ENCODE measurements around the gene TAS2R31. TPM values are rescaled to one million over a fixed set of nuclear protein-coding genes. Genes with fewer than 3 reads are reported as not detected.
"Not testable (repeated sequence)": the region's sequence is repeated elsewhere in the genome, so short reads cannot be mapped to it uniquely, and the experiment has no call there.

The TAS2R31 gene
- total and polyA plus RNA-seq, 8 donors = 0.33 to 27.2 (median 13.7) TPM; not detected in 4

GRCh38 chr12:11039171-11039570, 8.0 kb upstream of the TAS2R31 start:
- TF ChIP-seq EP300 (IDR thresholded peaks at IDR 0.05) = no peak
- no peak for TF ChIP-seq POLR2A (IDR thresholded peaks at IDR 0.05)
- TF ChIP-seq POLR2AphosphoS5 (IDR thresholded peaks at IDR 0.05) = no peak
- TF ChIP-seq CTCF (IDR thresholded peaks at IDR 0.05) = no peak
- H3K4me3 ChIP-seq = no peak overlapping the region
- peaks cover 0 to 5% (median 0%) of the 10 kb centered on the region in 4 donors for H3K36me3 ChIP-seq
- no peaks in the 10 kb centered on the region for H3K9me3 ChIP-seq
- H3K27me3 ChIP-seq = no peaks in the 10 kb centered on the region
- intact Hi-C loops (cut with DNase I; ENCODE audit: low total_unique reads) = no loop called here
- no peak overlapping the region for H3K27ac ChIP-seq
- 62 to 84% (median 72%) methylated on average over 3 of the region's 3 CpGs for WGBS, 5 donors
- DNase-seq = no peak
- no peaks in the 10 kb centered on the region for H3K4me1 ChIP-seq

GRCh38 chr12:11033959-11034358, 2.8 kb upstream of the TAS2R31 start:
- H3K27ac ChIP-seq; DNase-seq; intact Hi-C loops (cut with DNase I; ENCODE audit: low total_unique reads); H3K4me3 ChIP-seq; H3K36me3 ChIP-seq; H3K9me3 ChIP-seq; H3K27me3 ChIP-seq; H3K4me1 ChIP-seq: not testable (repeated sequence)
- 92 to 100% (median 100%) methylated on average over 1 of the region's 3 CpGs; no CpG with 5 or more reads in 2 of the 5 donors for WGBS, 5 donors

GRCh38 chr12:11026118-11026517, 5.1 kb downstream of the TAS2R31 start:
- Histone ChIP-seq H3K27ac (no peak overlapping the region), H3K4me1 (no peaks in the 10 kb centered on the region), H3K9me3 (no peaks in the 10 kb centered on the region), H3K4me3 (no peak overlapping the region), H3K27me3 (no peaks in the 10 kb centered on the region), H3K36me3 (peaks cover 0 to 22% (median 3%) of the 10 kb centered on the region in 4 donors)
- WGBS, 5 donors = 90 to 96% (median 94%) methylated on average over 6 of the region's 6 CpGs
- no peak for TF ChIP-seq POLR2AphosphoS5 (IDR thresholded peaks at IDR 0.05)
- no peak for TF ChIP-seq POLR2A (IDR thresholded peaks at IDR 0.05)
- no peak for TF ChIP-seq EP300 (IDR thresholded peaks at IDR 0.05)
- intact Hi-C loops (cut with DNase I; ENCODE audit: low total_unique reads) = no loop called here
- no peak for DNase-seq

- no peak for TF ChIP-seq POLR2AphosphoS5 (IDR thresholded peaks at IDR 0.05)
- TF ChIP-seq CTCF (IDR thresholded peaks at IDR 0.05) = no peak
- no peak for TF ChIP-seq EP300 (IDR thresholded peaks at IDR 0.05)
- TF ChIP-seq POLR2A (IDR thresholded peaks at IDR 0.05) = no peak
- 70 to 86% (median 79%) methylated on average over 2 of the region's 2 CpGs for WGBS, 5 donors
Measured at GRCh38 chr12:11023387-11023786, 7.8 kb downstream of the TAS2R31 start.

GRCh38 chr12:11022520-11022919, 8.7 kb downstream of the TAS2R31 start, which contains the start of gene TAS2R19:
TSS of gene TAS2R19 (minus strand) at chr12:11022620. CDS start at chr12:11022571, 49 bp downstream.
- Histone ChIP-seq H3K4me3 (no peak within 1 kb of the TSS), H3K36me3 (peaks cover 0 to 14% (median 0%) of the 10 kb centered on the region in 4 donors), H3K27me3 (no peaks in the 10 kb centered on the region), H3K9me3 (no peaks in the 10 kb centered on the region), H3K27ac (no peak within 1 kb of the TSS), H3K4me1 (no peaks in the 10 kb centered on the region)
- WGBS, 5 donors = 81 to 93% (median 84%) methylated on average over 1 of the region's 1 CpG
- TF ChIP-seq CTCF (IDR thresholded peaks at IDR 0.05) = no peak
- no peak for TF ChIP-seq EP300 (IDR thresholded peaks at IDR 0.05)
- no peak for TF ChIP-seq POLR2AphosphoS5 (IDR thresholded peaks at IDR 0.05)
- TF ChIP-seq POLR2A (IDR thresholded peaks at IDR 0.05) = no peak
- intact Hi-C loops (cut with DNase I; ENCODE audit: low total_unique reads) = no loop called here
- DNase-seq = no peak

More at GRCh38 chr12:11023387-11023786, 7.8 kb downstream of the TAS2R31 start:
- no peak for DNase-seq
- Histone ChIP-seq H3K4me3 (no peak overlapping the region), H3K27ac (no peak overlapping the region), H3K9me3 (no peaks in the 10 kb centered on the region), H3K36me3 (peaks cover 0 to 22% (median 3%) of the 10 kb centered on the region in 4 donors), H3K27me3 (no peaks in the 10 kb centered on the region), H3K4me1 (no peaks in the 10 kb centered on the region)
- intact Hi-C loops (cut with DNase I; ENCODE audit: low total_unique reads) = no loop called here
